PFSK-1 (cell line): ENCODE data around the gene DOC2B.

Source experiments
- POLR2AphosphoS5 ChIP-seq: IDR thresholded peaks from 2 replicates; pipeline ENCODE4 v1.6.1; 2012; ENCODE audit warnings: low read depth, mild to moderate bottlenecking, control low read depth, low read length, moderate library complexity
- REST ChIP-seq, 2 experiments: IDR thresholded peaks; 2 replicates each; pipeline versions ENCODE4 v1.6.1 to v1.8.0; 2011 to 2012; ENCODE audit warnings: low read depth in 2 of 2, low read length in 2 of 2, control low read depth in 1 of 2, inconsistent platforms in 1 of 2, mild to moderate bottlenecking in 1 of 2, moderate library complexity in 1 of 2; ENCODE audit not compliant: insufficient read depth in 1 of 2
- TAF1 ChIP-seq: IDR thresholded peaks from 2 replicates; pipeline ENCODE4 v1.6.1; 2012; ENCODE audit warnings: low read length, control low read depth, borderline replicate concordance; ENCODE audit not compliant: insufficient read depth

- no peak for TF ChIP-seq REST (IDR thresholded peaks at IDR 0.05; ENCODE audit: insufficient read depth in 1 of 2, low read depth in 2 of 2, low read length in 2 of 2)
- no peak for TF ChIP-seq POLR2AphosphoS5
- no peak for TF ChIP-seq TAF1
Observed at GRCh38 chr17:206941-207560, 25.6 kb upstream of the DOC2B start.
